ENCODE data around the gene MYLK.

DNA sequence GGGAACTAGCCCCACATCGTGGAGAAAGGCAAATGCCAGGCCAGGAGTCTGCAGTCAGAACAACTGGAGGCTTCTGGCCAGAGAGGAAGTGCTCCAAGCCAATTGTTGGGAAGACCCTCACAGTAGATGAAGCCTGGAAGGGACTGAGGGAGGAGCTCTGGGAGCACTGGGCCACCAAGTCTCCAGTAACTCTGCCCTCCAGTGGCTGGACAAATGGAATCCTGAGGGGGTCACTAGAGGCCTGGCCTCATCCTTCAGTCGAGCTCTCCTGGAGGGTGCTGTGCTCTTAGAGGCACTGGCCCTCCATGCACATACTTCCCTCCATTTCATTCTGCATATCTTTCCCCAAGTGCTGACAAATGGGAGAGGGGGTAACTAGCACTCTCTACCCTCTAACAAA is 103.0 kb downstream of the MYLK start:
- TF ChIP-seq POLR2AphosphoS5 (IDR thresholded peaks at IDR 0.05; ENCODE audit: control insufficient read depth, insufficient read depth, low read depth, low read length) (no peak), ZNF347 (CRISPR knock-in tag; IDR thresholded peaks at IDR 0.05; ENCODE audit: low read depth) (no peak), SIN3B (IDR thresholded peaks at IDR 0.05; ENCODE audit: low read depth) (no peak), CTCF (IDR thresholded peaks at IDR 0.05 in 2 of 3, conservative IDR thresholded peaks at IDR 0.05 in 1 of 3; ENCODE audit: insufficient read depth in 2 of 3, low read depth in 1 of 3, low read length in 3 of 3) (peak; percentile 18 to 37 (median 25); a peak in 3 of 6 replicates), CREB1 (IDR thresholded peaks at IDR 0.05) (no peak), CREB1 (CRISPR knock-in tag; IDR thresholded peaks at IDR 0.05) (no peak), SMC3 (conservative IDR thresholded peaks at IDR 0.05; ENCODE audit: insufficient read depth, low read depth, low read length) (no peak), ZKSCAN8 (CRISPR knock-in tag; IDR thresholded peaks at IDR 0.05) (no peak), PRDM10 (IDR thresholded peaks at IDR 0.05; ENCODE audit: partially characterized antibody) (no peak), MYC (IDR thresholded peaks at IDR 0.05; ENCODE audit: low read depth, low read length) (no peak), MYC (CRISPR knock-in tag; IDR thresholded peaks at IDR 0.05; ENCODE audit: borderline replicate concordance, low read depth) (no peak), BRF1 (IDR thresholded peaks at IDR 0.05; ENCODE audit: borderline replicate concordance, extremely low read depth, insufficient read length) (no peak), EGR1 (conservative IDR thresholded peaks at IDR 0.05) (no peak)
- TF ChIP-seq, protein P1, sequence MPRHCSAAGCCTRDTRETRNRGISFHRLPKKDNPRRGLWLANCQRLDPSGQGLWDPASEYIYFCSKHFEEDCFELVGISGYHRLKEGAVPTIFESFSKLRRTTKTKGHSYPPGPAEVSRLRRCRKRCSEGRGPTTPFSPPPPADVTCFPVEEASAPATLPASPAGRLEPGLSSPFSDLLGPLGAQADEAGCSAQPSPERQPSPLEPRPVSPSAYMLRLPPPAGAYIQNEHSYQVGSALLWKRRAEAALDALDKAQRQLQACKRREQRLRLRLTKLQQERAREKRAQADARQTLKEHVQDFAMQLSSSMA (CRISPR knock-in tag; IDR thresholded peaks at IDR 0.05): no peak
- TF ChIP-seq, protein P2, sequence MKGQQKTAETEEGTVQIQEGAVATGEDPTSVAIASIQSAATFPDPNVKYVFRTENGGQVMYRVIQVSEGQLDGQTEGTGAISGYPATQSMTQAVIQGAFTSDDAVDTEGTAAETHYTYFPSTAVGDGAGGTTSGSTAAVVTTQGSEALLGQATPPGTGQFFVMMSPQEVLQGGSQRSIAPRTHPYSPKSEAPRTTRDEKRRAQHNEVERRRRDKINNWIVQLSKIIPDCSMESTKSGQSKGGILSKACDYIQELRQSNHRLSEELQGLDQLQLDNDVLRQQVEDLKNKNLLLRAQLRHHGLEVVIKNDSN (CRISPR knock-in tag; IDR thresholded peaks at IDR 0.05): no peak

Measured in K562 (cell line).